ENCODE data around the gene USP22. TPM values are rescaled to one million over a fixed set of nuclear protein-coding genes. Genes with fewer than 3 reads are reported as not detected.

The USP22 gene
- total and polyA plus RNA-seq, 4 donors, result 27.2 to 109 (median 58.1) TPM

DNA sequence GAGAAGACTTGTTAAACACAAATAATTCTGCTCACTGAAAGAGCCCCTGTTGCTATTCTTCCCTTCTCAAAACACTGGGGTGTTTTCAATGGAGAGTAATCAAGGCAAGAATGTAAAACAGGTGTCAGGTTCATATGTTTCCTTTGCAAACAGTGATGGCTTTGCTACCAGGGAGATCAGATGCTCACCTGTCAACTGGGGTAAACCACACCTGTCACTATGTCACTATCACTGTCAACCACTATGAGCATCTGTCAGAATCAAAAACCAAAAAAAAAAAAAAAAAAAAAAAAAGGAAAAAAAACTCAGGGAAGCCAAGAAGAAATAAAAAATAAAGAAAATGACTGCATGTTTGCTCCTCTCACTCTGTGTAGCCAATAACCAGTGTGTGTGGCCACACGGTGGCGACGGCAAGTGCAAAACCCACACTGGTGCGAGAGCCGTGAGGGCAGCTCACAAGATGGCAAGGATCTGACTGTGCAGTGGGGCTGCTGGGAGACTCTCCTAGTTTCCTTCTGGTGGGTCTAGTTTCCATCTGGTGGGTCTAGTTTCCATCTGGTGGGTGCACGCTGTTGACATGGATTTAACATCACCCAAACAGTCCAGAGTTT is 22.7 kb downstream of the USP22 start:
- Histone ChIP-seq H3K9ac (ENCODE audit: low read depth in 1 of 2, low read length in 2 of 2) (no peak overlapping the region), H3K36me3 (ENCODE audit: control insufficient read depth in 4 of 4, insufficient read depth in 3 of 4, low read depth in 1 of 4, low read length in 3 of 4) (peaks cover 18 to 68% (median 63%) of the 10 kb centered on the region in 4 donors), H3K27me3 (ENCODE audit: control insufficient read depth in 4 of 4, insufficient read depth in 4 of 4, low read length in 3 of 4) (no peaks in the 10 kb centered on the region), H3K4me3 (ENCODE audit: low read depth in 1 of 3, low read length in 3 of 3) (no peak overlapping the region), H3K9me3 (ENCODE audit: control insufficient read depth in 4 of 4, low read length in 3 of 4) (no peaks in the 10 kb centered on the region), H3K27ac (ENCODE audit: low read depth in 1 of 2, low read length in 2 of 2) (no peak overlapping the region), H3K4me1 (ENCODE audit: control insufficient read depth in 4 of 4, insufficient read depth in 4 of 4, low read length in 3 of 4) (peaks cover 0 to 5% (median 0%) of the 10 kb centered on the region in 4 donors)
- TF ChIP-seq RAD21 (IDR thresholded peaks at IDR 0.05) (peak in 1 of 2 donors; percentile 52), FOXA1 (IDR thresholded peaks at IDR 0.05) (no peak), SP1 (IDR thresholded peaks at IDR 0.05) (no peak), MAX (IDR thresholded peaks at IDR 0.05) (no peak), JUND (IDR thresholded peaks at IDR 0.05) (no peak)
- TF ChIP-seq, protein P1, sequence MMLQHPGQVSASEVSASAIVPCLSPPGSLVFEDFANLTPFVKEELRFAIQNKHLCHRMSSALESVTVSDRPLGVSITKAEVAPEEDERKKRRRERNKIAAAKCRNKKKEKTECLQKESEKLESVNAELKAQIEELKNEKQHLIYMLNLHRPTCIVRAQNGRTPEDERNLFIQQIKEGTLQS (IDR thresholded peaks at IDR 0.05), result no peak
- no peak for DNase-seq (ENCODE audit: low spot score)
- WGBS, result 78% methylated on average over 6 of the region's 6 CpGs

DNA sequence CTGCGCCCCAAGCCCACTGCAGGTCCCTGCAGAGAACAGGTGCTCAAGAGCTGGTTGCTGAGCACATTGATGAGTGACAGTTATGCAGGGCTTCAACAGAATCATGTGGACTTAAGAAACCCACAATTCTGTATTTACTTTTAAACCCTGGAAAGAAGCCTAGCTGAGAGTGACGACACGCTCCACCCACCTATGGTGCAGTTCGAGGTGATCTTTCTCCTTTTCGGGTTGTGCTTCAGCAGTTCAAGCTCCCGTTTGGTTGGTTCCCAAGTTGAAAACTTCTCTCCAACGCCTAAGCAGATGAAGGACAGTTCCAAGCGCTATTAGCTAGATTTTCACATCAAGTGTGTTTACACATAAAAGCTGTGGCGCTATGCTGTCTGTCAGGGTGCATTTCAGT is 23.9 kb downstream of the USP22 start:
- Histone ChIP-seq H3K27ac (ENCODE audit: low read depth in 1 of 2, low read length in 2 of 2) (no peak overlapping the region), H3K36me3 (ENCODE audit: control insufficient read depth in 4 of 4, insufficient read depth in 3 of 4, low read depth in 1 of 4, low read length in 3 of 4) (peaks cover 18 to 72% (median 66%) of the 10 kb centered on the region in 4 donors), H3K4me1 (ENCODE audit: control insufficient read depth in 4 of 4, insufficient read depth in 4 of 4, low read length in 3 of 4) (peaks cover 0 to 5% (median 0%) of the 10 kb centered on the region in 4 donors), H3K4me3 (ENCODE audit: low read depth in 1 of 3, low read length in 3 of 3) (no peak overlapping the region), H3K9me3 (ENCODE audit: control insufficient read depth in 4 of 4, low read length in 3 of 4) (no peaks in the 10 kb centered on the region), H3K9ac (ENCODE audit: low read depth in 1 of 2, low read length in 2 of 2) (no peak overlapping the region), H3K27me3 (ENCODE audit: control insufficient read depth in 4 of 4, insufficient read depth in 4 of 4, low read length in 3 of 4) (no peaks in the 10 kb centered on the region)
- DNase-seq (ENCODE audit: low spot score), result no peak
- WGBS, result 67% methylated on average over 9 of the region's 9 CpGs
- TF ChIP-seq MAX (IDR thresholded peaks at IDR 0.05) (no peak), RXRA (IDR thresholded peaks at IDR 0.05) (peak in 1 of 2 donors; percentile 7), NR2F2 (IDR thresholded peaks at IDR 0.05) (no peak)
- TF ChIP-seq, protein P2, sequence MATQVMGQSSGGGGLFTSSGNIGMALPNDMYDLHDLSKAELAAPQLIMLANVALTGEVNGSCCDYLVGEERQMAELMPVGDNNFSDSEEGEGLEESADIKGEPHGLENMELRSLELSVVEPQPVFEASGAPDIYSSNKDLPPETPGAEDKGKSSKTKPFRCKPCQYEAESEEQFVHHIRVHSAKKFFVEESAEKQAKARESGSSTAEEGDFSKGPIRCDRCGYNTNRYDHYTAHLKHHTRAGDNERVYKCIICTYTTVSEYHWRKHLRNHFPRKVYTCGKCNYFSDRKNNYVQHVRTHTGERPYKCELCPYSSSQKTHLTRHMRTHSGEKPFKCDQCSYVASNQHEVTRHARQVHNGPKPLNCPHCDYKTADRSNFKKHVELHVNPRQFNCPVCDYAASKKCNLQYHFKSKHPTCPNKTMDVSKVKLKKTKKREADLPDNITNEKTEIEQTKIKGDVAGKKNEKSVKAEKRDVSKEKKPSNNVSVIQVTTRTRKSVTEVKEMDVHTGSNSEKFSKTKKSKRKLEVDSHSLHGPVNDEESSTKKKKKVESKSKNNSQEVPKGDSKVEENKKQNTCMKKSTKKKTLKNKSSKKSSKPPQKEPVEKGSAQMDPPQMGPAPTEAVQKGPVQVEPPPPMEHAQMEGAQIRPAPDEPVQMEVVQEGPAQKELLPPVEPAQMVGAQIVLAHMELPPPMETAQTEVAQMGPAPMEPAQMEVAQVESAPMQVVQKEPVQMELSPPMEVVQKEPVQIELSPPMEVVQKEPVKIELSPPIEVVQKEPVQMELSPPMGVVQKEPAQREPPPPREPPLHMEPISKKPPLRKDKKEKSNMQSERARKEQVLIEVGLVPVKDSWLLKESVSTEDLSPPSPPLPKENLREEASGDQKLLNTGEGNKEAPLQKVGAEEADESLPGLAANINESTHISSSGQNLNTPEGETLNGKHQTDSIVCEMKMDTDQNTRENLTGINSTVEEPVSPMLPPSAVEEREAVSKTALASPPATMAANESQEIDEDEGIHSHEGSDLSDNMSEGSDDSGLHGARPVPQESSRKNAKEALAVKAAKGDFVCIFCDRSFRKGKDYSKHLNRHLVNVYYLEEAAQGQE (IDR thresholded peaks at IDR 0.05), result no peak

DNA sequence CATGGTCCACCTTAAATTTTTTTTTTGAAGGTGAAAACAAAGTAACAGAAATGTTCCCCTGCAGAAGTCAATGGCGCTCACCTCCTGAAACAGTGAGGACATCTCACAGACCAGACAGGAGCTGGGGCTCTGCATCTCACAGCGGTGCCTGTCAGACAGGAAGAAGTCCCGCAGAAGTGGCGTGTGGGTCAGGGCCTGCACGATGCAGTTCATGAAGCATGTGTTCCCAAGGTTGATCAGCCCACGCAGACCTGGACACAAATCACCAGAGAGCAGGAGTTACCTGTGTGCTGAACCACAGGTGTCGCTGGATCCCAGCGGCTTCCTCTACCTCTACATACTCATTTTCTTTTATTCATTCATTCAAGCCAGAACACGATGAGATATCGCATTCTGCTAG is 24.9 kb downstream of the USP22 start:
- H3K4me3 ChIP-seq (ENCODE audit: low read depth in 1 of 3, low read length in 3 of 3), result no peak overlapping the region
- no peaks in the 10 kb centered on the region for H3K27me3 ChIP-seq (ENCODE audit: control insufficient read depth in 4 of 4, insufficient read depth in 4 of 4, low read length in 3 of 4)
- TF ChIP-seq SP1 (IDR thresholded peaks at IDR 0.05), result no peak
- no peak for TF ChIP-seq HNF4G (IDR thresholded peaks at IDR 0.05)
- TF ChIP-seq HNF4A (conservative IDR thresholded peaks at IDR 0.05), result no peak
- TF ChIP-seq, protein P2 (IDR thresholded peaks at IDR 0.05), result no peak
- no peak for TF ChIP-seq FOXA1 (IDR thresholded peaks at IDR 0.05)
- TF ChIP-seq EGR1 (IDR thresholded peaks at IDR 0.05; ENCODE audit: low read depth in 2 of 2), result no peak
- no peak for TF ChIP-seq JUND (IDR thresholded peaks at IDR 0.05)
- no peak for TF ChIP-seq RAD21 (IDR thresholded peaks at IDR 0.05)
- TF ChIP-seq, protein P1 (IDR thresholded peaks at IDR 0.05), result no peak
- TF ChIP-seq TAF1 (conservative IDR thresholded peaks at IDR 0.05), result no peak
- H3K4me1 ChIP-seq (ENCODE audit: control insufficient read depth in 4 of 4, insufficient read depth in 4 of 4, low read length in 3 of 4), result peaks cover 0 to 5% (median 0%) of the 10 kb centered on the region in 4 donors
- peaks cover 18 to 80% (median 72%) of the 10 kb centered on the region in 4 donors for H3K36me3 ChIP-seq (ENCODE audit: control insufficient read depth in 4 of 4, insufficient read depth in 3 of 4, low read depth in 1 of 4, low read length in 3 of 4)
- no peaks in the 10 kb centered on the region for H3K9me3 ChIP-seq (ENCODE audit: control insufficient read depth in 4 of 4, low read length in 3 of 4)
- DNase-seq (ENCODE audit: low spot score), result no peak
- WGBS, result 85% methylated on average over 10 of the region's 10 CpGs
- no peak overlapping the region for H3K27ac ChIP-seq (ENCODE audit: low read depth in 1 of 2, low read length in 2 of 2)
- H3K9ac ChIP-seq (ENCODE audit: low read depth in 1 of 2, low read length in 2 of 2), result no peak overlapping the region

Data from liver (tissue), 9 donors.